ENCODE measurements around the gene ARHGEF16. TPM values are rescaled to one million over a fixed set of nuclear protein-coding genes. Genes with fewer than 3 reads are reported as not detected.

ARHGEF16 gene
- polyA plus RNA-seq, 1 of the 3 experiments (the other 2 are of a cell fraction), result 0.18 TPM

- H2AFZ ChIP-seq (ENCODE audit: low read depth), result no peak overlapping the region
- POLR2A ChIA-PET, result no interaction called here
- WGBS (ENCODE audit: low lambda C conversion rate), result 69% methylated on average over 7 of the region's 7 CpGs
Measured at GRCh38 chr1:3506943-3507342, 52.5 kb downstream of the ARHGEF16 start.

More at GRCh38 chr1:3506943-3507342, 52.5 kb downstream of the ARHGEF16 start:
- Histone ChIP-seq H3K9me2 (no peaks in the 10 kb centered on the region), H3K9ac (no peak overlapping the region), H3K36me3 (replicated peaks in 1 of 2; ENCODE audit: control insufficient read depth in 1 of 2, insufficient read depth in 2 of 2, low read length in 1 of 2) (no peaks in the 10 kb centered on the region), H3K4me2 (no peak overlapping the region), H3F3A (replicated peaks; ENCODE audit: insufficient read depth) (peaks cover 4% of the 10 kb centered on the region), H3K27ac (ENCODE audit: low read depth in 2 of 2, low read length in 1 of 2) (no peak overlapping the region), H3K79me2 (ENCODE audit: insufficient read depth) (no peaks in the 10 kb centered on the region), H3K4me1 (ENCODE audit: control insufficient read depth in 1 of 2, insufficient read depth in 2 of 2, low read depth in 1 of 2, low read length in 1 of 2) (peaks cover 5 to 39% of the 10 kb centered on the region in 2 experiments; a peak in 2 of 4 replicates), H3K9me3 (no peaks in the 10 kb centered on the region), H3K4me3 (ENCODE audit: low read depth in 2 of 2, low read length in 1 of 2) (no peak overlapping the region), H4K20me1 (ENCODE audit: insufficient read depth) (no peaks in the 10 kb centered on the region), H3K27me3 (ENCODE audit: insufficient read depth) (no peaks in the 10 kb centered on the region)
- CTCF ChIA-PET, result interaction anchor here (1.2 to 4.5 kb wide), 6 partner anchors 11 to 110 kb away, joined by 3 to 18 read pairs (median 4); no protein-coding TSS in a partner anchor
- DNase-seq, result no peak
- TF ChIP-seq REST (IDR thresholded peaks at IDR 0.05; ENCODE audit: low read depth, low read length), result no peak
- no peak for TF ChIP-seq RXRA (IDR thresholded peaks at IDR 0.05; ENCODE audit: borderline replicate concordance, low read depth)
- TF ChIP-seq FOSL2 (IDR thresholded peaks at IDR 0.05; ENCODE audit: borderline replicate concordance, low read depth), result no peak
- TF ChIP-seq JUND (IDR thresholded peaks at IDR 0.05), result no peak
- no peak for TF ChIP-seq FOXJ3 (CRISPR knock-in tag; IDR thresholded peaks at IDR 0.05)
- no peak for TF ChIP-seq FOXM1 (IDR thresholded peaks at IDR 0.05; ENCODE audit: low read depth)
- no peak for TF ChIP-seq SIN3A (IDR thresholded peaks at IDR 0.05; ENCODE audit: borderline replicate concordance, low read depth, low read length)
- TF ChIP-seq CTCF (IDR thresholded peaks at IDR 0.05), result no peak
- TF ChIP-seq EZH2phosphoT487 (IDR thresholded peaks at IDR 0.05; ENCODE audit: borderline replicate concordance, low read depth), result no peak
- TF ChIP-seq TAF1 (IDR thresholded peaks at IDR 0.05; ENCODE audit: borderline replicate concordance, low read depth, low read length), result no peak
- no peak for TF ChIP-seq GABPA (IDR thresholded peaks at IDR 0.05; ENCODE audit: low read depth)
- no peak for TF ChIP-seq RFX5 (IDR thresholded peaks at IDR 0.05; ENCODE audit: low read length)
- no peak for TF ChIP-seq MAX (IDR thresholded peaks at IDR 0.05; ENCODE audit: low read depth)
- TF ChIP-seq MEF2A (IDR thresholded peaks at IDR 0.05; ENCODE audit: borderline replicate concordance, low read depth), result no peak

All from SK-N-SH (cell line).